ENCODE data around the gene LEF1. TPM values are rescaled to one million over a fixed set of nuclear protein-coding genes. Genes with fewer than 3 reads are reported as not detected.

LEF1 gene
- total RNA-seq, 1 donor from 2014 or later, result not detected

DNA sequence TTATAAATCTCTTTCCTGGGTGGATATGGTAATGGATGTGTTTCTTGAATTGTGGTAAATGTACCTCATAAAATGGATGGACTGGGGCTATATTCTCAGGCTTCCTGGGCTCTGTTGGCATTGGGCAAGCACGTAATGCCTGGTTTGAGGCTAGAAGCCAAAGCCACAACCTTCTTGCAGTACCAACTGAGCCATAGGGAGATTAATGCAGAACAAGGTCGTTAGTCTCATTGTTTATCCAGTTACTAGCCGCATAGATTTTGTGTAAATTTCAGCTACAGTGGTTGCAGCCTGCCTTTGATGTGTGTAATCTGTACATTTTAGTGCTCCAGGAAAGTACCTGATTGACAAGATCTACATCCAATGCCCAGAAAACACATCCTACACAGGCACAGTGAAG, 7.2 kb upstream of the LEF1 start:
- no peak for DNase-seq (ENCODE audit: low read depth in 2 of 2)

DNA sequence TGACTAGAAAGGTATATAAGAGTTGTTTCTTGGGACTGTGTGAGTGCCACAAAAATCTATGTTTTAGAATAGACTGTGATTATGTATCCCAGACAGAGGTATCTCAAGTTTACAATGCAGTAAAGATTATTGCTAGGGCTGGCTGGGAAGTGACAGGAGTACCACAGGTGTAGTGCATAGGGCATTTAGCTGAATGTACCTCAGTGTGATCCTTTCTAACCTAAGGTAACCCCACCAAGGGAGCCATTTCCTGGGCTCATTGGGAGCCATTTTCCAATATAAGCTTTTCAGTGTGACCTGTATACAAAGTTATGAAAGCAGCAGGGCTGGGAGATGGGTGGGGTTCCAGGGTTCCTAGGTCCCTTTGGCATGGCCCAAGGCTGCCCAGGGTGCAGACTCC, 6.1 kb upstream of the LEF1 start:
- no peak for DNase-seq (ENCODE audit: low read depth in 2 of 2)

DNA sequence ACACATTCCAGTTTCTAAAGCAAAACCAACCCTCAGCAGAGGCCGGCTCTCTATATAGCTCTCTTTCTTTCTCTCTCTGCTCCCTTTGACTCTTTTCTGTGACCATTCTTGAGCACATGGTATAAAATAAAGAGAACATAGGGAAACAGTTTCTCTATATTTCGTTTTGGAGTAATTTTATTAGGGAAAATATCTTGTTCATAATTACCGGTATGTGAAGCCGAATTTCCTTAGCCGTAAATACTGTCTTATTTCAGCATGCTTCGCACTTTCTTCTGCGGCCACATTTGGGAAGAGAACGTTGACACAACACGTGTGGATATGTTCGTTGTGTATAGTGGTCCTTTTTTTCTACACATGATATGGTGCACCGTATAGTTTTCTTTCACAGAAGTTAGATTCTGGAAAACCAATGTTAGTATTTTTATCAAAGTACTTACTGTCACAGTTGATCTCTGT, 4.9 kb upstream of the LEF1 start:
- DNase-seq (ENCODE audit: low read depth in 2 of 2), result no peak

DNA sequence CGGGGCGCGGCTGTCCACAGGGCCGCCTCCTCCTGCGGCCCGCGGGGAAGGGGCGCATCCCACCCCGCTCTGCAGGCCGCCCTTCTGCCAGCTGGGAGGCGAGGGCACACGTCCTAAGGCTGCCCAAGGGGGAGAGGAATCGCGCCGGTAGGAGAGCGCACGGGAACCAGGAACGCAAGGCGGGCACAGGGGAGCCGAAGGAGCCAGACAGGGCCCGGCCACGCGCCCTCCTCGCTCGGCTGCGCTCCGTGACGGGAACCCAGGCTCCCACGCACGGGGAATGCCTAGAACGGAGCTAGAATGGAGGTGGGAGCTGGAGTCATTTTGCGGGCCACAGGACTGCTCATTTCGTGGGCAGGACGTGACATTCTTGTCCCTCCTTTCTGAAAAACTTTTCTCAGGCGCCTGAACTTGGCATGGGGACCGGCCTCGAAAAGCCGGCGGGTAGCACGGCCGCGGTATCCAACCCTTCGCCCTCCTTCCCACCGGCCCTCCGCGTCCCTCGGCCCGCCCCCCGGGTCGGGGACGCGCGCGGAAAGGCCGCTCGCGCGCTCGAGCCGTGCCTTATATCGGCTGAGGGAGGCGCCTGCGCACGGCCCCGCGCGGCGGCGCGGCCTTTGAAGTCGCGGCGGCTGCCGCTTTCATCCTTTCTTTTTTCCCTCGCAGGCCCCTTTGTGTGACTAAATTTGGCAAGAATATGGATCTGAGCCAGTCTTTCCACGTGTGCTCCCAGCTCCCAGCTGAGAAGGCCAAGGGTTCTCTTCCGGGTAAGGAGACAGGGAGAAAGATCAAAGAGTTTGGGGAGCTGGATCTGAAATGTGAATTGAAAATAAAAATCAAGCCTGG, 4.2 kb upstream of the LEF1 start:
- DNase-seq (ENCODE audit: low read depth in 2 of 2), result peak in 1 of 2 donors; percentile 43

DNA sequence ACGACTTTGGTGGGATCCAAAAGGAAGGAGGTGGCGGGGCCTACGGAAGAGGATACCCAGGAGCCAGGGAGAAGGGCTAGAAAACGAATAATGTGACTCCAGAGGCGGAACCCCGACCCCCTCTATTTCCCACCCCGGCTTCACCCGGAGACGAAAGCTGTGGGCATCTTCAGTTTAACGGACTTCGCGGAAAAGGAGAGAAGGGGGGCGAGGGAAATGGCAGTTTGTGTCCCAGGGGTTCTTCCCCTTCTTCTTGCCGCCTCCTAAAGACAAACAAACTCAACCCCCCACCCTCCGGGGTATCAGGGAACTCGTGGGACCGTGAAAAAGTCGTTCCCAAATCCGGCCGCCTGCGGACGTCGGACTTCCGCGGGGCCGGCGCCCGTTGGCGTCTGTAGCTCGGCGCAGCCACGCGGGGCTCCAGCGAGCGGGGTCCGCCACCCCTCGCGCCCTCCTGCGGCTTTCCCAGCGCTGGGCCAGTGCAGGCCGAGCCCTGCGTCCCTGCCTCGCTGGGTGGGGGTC, 3.6 kb upstream of the LEF1 start:
- peak in 1 of 2 donors; percentile 32 for DNase-seq (ENCODE audit: low read depth in 2 of 2)

DNA sequence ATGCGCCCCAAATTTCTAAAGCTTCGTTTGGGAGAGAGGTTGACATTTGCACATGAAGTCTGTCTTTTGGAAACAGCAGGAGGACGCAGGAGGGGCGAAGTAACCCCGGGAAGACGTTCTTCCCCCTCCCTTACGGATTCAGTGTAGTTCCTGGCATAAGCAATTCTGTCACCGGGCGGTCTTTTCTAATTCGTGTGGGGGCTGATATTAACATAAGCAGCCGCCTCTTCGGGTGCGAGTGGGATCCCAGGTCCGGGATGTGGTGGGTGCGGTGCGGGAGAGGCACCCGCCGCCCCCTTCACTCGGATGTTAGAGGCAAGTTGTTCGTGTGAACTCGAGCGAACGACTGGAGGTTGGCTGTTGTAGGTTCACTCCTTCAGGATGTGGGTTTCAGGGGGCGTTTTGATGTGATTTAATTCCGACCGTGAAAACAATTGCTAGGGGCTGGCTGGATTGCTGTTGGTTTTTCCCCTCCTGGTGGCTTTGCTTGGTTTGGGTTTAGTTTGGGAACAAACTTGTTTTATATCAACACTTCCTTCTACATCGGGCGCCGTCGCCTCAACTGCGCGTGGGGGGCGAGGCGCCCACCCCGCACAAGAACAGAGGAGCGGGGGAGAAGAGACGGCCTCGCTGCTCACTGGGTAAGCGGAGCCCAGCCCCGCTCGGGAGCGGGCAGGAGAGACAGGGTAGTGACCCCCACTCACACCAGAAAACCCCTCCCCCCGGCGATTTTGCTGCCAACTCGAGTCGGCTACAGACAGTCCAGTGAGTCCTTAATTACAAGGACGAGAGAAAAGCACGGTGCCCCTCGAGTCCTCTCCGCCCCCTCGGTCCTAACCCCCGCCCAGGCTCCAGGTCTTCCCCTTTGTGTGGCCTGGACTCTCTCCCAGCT, 2.9 kb upstream of the LEF1 start:
- no peak for DNase-seq (ENCODE audit: low read depth in 2 of 2)

DNA sequence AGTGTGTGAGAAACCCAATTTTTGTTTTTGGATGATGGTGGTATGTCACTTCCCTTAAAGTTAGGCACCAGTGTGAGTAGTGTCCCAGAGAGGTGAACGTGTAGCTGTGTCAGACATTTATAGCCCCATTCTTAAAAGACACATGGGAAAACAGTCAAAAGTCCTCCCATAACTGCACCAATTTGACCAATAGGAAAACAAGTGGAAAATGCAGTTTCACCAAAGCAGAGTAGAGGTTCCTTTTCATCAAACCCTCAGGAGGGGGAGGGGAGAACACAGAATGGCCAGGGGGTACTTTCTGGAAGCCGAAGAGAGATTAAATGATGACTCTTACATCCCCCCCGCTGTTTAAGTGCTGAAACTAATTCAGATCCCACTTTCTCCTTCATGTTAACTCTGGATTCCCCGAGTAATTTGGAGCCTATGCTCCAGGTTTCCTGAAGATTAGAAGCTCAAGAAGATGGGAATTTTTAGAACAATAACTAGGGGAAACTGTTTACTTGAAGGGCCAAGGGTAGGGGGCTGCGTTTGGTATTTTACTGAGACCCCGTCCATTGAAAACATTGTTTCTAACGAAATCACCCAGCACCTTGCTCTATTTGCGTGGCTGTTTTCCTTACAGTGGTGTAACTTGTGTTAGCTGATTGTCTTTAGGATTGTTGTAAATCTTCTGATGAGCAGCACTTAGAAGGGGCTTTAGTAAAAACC, 2.1 kb upstream of the LEF1 start:
- DNase-seq (ENCODE audit: low read depth in 2 of 2), result no peak

DNA sequence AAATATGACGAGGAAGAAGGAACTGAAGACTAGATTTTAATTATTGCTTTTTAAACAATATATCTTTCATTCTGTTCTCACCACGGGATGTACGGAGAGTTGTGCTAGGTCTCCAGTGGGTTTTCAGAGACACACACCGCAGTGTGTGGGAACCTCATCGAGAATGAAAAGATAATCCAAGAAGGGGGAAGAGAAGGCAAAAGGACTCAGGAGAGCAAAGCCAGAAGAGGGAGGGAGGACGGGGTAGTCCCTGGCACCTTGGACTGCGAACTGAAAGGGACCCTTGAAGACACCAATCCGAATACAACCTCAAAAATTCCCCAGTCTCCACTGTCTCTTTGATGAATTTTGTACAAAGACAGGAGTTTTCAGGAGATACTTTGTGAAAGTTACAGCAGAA, 932 bp upstream of the LEF1 start:
- DNase-seq (ENCODE audit: low read depth in 2 of 2), result no peak

DNA sequence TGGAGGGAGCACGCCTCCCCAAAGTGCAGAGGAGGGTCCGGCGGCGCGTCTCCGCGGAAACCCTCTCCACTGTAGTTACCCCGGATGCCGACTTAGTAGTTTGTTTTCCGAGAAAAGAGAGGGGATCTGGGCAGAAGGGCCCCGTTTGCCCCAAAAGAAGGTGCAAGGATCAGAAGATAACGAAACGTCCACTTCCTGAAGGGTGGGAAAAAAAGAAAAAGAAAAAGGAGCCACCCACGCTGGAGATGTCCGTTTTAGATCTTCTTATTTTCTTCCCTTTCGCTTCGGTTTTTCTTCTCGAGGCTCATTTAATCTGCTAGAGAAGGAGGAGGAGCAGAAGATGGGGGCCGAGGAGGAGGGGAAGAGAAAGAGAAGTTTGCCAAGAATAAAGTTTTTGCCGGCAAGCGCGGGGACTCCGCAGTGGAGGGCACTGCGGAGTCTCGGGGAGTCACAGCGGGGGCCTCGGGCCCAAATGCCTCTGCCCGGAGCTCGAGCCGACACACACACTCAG, 517 bp downstream of the LEF1 start:
- DNase-seq (ENCODE audit: low read depth in 2 of 2), result no peak

DNA sequence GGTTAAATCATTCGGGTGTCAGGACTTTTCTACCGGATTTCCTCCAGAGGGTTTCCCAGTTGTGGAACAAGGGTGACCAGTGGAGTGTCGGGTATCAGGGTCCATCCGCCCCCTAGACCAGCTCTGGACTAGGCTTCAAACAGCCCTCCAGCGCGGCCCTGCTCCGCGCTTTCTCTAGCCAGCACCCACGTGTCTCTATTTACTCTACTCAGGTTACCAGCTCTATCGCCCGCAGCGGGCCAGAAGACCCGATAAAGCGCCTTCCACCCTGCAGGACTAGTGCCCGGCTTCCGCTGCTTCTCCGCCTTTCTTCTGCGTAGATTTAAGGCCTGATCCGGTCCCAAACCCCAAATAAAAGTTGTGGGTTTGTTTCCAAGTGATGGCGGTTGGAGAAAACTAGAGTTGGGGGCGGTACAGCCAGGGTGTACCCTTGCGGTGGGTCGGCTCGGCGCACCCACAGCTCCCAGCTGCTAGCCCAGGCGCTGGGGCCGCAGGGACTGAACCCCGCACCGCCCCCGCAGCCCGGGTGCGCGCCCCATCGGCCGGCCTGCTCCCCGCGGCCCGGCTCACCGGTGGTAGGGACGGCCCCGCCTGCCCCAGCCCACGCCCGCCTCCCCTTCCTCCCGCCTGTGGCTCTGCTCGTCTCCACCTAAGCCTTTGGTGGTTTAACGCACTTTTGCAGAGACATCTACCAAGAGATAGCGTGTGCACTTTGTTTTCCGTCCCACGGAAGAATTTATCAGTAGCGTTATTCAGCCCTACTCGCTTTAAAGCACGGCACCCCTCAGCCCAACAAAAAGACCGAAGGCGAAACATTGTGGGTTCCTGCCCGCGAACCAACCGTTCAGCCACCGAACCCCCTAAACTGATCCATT, 2.1 kb downstream of the LEF1 start:
- DNase-seq (ENCODE audit: low read depth in 2 of 2), result no peak

DNA sequence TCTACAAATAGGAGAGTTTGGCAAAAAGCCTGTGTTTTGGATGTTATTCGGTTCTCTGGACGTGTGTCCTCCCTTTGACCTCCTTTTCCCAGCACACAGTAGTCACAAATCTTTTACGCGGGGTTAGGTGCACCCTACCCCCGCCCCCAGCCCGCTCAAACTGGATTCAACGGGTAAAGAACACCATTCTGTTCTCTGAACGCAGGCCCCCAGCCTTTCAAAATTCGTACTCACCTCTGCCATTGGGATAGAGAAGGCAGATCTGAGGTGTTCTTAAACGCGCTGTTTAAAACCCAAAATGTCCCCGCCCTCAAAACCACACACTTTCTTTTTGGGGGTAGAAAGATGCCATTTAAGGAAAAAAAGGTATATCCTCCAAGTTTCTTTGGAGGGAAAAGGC, 2.7 kb downstream of the LEF1 start:
- no peak for DNase-seq (ENCODE audit: low read depth in 2 of 2)

DNA sequence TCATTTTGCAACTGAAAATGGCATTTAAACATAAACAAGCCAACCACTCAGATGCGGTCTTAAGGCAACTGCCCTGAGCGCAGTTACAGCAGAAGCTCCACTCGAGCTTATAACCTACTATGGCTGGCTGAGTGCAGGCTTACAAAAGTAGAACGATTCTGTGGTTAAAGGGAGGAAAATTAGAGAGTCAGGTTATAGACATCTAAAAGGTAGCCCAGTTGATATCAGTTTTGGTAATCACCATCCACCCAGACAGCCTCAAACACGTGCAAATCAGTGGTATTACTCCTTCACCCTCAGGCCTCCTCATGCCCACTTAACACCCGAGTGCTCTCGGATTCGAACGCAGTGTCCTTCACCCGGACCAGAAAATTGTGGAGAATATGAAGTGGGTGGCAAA, 3.1 kb downstream of the LEF1 start:
- no peak for DNase-seq (ENCODE audit: low read depth in 2 of 2)

DNA sequence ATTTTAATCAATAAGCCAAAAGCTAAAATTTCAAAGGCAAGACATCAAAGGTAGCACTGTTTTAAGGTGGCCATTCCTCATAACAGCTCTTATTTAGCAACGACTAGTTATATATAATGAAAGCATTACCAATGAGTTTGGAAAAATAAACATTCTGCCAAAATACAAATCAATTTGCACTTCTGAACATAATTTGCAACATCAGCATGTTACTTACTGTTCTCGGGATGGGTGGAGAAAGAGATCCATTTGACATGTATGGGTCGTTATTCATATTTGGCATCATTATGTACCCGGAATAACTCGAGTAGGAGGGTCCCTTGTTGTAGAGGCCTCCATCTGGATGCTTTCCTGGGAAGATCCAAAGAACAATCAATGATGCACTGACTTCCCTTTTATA, 5.4 kb downstream of the LEF1 start:
- DNase-seq (ENCODE audit: low read depth in 2 of 2), result no peak

DNA sequence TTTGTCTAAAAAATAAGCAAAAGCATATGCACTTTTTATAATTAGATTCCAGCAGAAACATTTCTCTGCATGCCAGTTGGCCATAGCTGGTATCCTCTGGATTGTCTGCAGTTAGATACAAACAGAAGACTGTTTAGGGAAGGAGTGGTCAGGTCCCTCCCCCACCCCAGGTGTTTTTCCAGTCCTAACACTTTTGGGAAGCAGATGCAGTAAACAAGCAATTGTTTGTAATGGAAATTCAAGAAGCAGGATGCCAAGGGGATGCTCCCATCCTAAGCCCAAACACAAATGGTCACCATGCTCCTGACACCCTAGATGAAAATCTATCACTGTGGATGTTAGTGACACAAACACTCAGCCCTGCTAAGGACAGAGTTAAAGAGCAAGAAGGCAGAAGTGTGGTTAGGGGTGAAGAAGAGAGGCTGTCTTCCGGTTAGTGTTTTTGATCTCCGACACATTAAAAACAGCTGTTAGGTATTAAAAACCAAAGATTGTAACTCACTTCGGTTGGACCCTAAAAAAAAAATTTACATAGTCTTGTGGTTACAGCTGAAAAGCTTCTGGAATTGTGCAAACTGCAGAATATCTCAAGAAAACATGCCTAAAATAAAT, 7.9 kb downstream of the LEF1 start:
- no peak for DNase-seq (ENCODE audit: low read depth in 2 of 2)

DNA sequence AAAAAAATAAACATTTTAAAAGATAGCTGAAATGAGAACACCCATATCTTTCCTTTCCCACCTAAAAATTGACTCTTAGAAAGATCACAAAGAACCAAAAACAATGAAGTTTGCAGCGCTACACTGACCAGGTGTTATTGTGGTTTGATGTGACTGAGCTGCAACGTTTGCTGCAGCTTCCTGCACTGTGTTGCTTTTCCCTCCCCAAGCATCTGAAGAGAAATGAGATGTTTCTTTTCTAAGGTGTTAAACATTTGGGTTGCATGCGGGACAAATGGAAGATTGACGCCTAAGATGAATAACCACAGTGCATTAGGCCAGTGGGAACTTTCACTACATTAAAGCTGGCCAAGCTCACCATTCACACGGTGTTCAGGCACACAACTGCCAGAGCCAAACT, 8.9 kb downstream of the LEF1 start:
- no peak for DNase-seq (ENCODE audit: low read depth in 2 of 2)

DNA sequence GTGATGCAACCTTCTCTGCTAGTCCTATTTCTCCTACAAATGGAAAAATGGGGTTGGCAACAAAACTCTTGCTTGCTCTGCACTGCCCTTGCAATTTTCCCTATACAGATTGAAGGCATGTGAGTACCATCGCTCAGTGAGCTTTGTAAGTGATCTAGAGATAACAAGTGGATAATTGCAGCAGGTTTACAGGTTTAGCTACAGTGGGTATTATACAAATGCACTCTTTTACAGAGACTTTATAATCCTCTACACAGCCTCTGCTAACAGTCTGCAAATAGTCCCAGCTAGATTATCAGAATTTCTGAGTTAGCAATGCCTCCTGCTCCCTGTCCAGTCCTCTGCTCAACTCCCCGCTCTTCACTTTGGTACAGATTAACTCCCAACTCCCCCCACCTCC, 11.1 kb downstream of the LEF1 start:
- no peak for DNase-seq (ENCODE audit: low read depth in 2 of 2)

DNA sequence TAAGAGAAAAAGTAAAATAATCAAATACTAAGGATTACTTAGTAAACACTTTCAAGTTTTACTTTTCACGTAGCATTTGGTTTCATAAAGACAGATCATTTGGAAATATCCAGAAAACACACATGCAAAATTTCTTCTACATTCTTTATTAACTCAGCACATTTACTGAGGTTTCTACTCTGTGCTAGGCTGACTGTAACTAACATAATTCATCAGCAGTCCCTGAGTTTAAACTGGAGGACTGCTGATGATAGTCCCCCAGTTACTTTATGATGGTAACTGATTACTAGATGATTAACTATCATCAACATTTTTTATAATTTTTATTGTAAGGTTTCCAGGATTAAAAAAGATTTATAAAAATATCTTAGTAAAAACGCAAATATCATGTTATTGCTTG, 12.3 kb downstream of the LEF1 start:
- DNase-seq (ENCODE audit: low read depth in 2 of 2), result no peak

DNA sequence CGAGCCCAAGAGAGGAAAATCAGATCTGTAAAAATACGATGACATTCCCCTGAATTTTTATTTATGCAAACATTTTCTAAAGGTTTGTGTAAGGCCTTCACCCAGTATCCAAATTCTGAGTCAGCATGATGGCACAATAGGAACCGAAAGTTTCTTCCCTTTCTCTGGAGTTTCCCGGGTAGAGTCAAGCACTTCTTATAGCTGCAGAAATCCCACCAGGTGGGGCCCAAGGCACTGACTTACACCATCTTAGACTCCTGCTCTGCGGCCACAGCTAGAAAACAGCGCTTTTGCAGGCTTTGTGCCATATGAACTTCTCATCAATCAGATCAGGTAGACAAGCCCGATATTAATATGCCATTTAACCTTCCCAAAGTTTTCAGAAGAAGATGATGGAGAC, 13.4 kb downstream of the LEF1 start:
- DNase-seq (ENCODE audit: low read depth in 2 of 2), result no peak

DNA sequence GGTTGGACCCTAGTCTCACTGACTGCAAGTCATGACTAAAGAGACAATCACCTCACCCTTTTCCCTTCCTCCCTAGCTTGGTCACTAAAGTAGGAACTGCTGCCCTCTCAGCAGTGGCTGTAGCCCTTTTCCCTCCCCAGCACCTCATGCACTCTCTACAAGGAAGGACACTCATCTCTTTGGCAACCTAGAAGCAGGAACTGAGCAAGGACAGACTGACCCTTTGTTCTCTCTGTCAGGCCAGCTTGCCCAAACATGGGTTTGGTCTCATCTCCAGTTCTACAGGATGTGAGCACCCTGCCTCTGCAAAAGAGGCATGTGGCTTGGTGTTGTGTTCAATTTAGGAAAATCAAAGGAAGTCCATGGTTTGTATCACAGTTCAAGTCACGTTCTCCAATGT, 15.8 kb downstream of the LEF1 start:
- DNase-seq (ENCODE audit: low read depth in 2 of 2), result no peak
